WI38 (cell line): ENCODE data around the gene SAAL1.
A peak's percentile ranks its signal among the peaks of the same experiment; 100 is the strongest.
"Not testable (repeated sequence)": the region's sequence is repeated elsewhere in the genome, so short reads cannot be mapped to it uniquely, and the experiment has no call there.

Source experiments
- H3K4me3 ChIP-seq: 2 replicates; pipeline ENCODE4 v1.5.1; 2011; ENCODE audit warnings: low read depth, mild to moderate bottlenecking, control low read depth, low read length
- TF ChIP-seq, protein P1 (sequence below): IDR thresholded peaks from 2 replicates; pipeline ENCODE4 v1.5.1; 2012; ENCODE audit warnings: low read depth, mild to moderate bottlenecking, control low read depth, low read length

SAAL1 gene

GRCh38 chr11:18135308-18135707, 29.4 kb upstream of the SAAL1 start:
- TF ChIP-seq, protein P1, sequence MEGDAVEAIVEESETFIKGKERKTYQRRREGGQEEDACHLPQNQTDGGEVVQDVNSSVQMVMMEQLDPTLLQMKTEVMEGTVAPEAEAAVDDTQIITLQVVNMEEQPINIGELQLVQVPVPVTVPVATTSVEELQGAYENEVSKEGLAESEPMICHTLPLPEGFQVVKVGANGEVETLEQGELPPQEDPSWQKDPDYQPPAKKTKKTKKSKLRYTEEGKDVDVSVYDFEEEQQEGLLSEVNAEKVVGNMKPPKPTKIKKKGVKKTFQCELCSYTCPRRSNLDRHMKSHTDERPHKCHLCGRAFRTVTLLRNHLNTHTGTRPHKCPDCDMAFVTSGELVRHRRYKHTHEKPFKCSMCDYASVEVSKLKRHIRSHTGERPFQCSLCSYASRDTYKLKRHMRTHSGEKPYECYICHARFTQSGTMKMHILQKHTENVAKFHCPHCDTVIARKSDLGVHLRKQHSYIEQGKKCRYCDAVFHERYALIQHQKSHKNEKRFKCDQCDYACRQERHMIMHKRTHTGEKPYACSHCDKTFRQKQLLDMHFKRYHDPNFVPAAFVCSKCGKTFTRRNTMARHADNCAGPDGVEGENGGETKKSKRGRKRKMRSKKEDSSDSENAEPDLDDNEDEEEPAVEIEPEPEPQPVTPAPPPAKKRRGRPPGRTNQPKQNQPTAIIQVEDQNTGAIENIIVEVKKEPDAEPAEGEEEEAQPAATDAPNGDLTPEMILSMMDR: no peak
- no peak overlapping the region for H3K4me3 ChIP-seq

GRCh38 chr11:18132341-18132740, 26.5 kb upstream of the SAAL1 start, which contains the start of gene MRGPRX3:
Gene MRGPRX3 (plus strand): TSS chr11:18132571. CDS start chr11:18137203, 4,632 bp downstream.
- TF ChIP-seq, protein P1: no peak
- H3K4me3 ChIP-seq: no peak within 1 kb of the TSS

DNA sequence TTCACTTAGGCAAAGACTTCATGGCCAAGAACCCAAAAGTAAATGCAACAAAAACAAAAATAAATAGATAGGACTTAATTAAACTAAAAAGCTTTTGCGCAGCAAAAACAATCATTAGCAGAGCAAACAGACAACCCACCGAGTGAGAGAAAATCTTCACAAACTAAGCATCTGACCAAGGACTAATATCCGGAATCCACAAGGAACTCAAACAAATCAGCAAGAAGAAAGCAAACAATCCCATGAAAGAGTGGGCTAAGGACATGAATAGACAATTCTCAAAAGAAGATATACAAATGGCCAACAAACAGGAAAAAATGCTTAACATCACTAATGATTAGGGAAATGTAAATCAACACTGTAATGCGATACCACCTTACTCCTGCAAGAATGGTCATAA, 25.2 kb upstream of the SAAL1 start:
- H3K4me3 ChIP-seq: not testable (repeated sequence)

DNA sequence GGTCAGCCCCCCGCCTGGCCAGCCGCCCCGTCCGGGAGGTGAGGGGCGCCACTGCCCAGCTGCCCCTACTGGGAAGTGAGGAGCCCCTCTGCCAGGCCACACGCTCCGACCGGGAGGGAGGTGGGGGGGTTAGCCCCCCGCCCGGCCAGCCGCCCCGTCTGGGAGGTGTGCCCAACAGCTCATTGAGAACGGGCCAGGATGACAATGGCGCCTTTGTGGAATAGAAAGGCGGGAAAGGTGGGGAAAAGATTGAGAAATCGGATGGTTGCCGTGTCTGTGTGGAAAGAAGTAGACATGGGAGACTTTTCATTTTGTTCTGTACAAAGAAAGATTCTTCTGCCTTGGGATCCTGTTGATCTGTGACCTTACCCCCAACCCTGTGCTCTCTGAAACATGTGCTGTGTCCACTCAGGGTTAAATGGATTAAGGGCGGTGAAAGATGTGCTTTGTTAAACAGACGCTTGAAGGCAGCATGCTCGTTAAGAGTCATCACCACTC, 15.5 kb upstream of the SAAL1 start:
- not testable (repeated sequence) for H3K4me3 ChIP-seq

GRCh38 chr11:18115360-18116127, 9.7 kb upstream of the SAAL1 start:
- no peak overlapping the region for H3K4me3 ChIP-seq

DNA sequence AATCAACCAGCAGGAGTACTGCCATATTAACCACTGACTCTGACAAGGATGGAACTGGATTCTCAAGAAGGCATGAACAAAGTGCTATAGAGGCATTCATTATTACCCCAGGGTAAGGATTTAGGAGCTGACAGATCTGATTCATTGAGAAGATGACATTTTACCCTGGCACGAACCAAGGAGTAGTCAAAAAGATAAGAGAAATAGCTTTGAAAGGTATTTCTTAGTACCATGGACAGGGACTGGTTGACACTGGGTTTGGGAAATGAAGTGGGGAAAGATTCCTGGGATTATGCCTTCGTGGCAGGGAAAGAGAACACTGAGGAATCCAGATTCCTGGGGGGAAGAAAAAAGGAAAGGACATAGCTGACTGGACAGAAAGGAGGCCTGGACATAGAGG, 5.1 kb upstream of the SAAL1 start:
- no peak overlapping the region for H3K4me3 ChIP-seq
- TF ChIP-seq, protein P1: no peak

More at GRCh38 chr11:18115360-18116127, 9.7 kb upstream of the SAAL1 start:
- TF ChIP-seq, protein P1: peak; percentile 81

DNA sequence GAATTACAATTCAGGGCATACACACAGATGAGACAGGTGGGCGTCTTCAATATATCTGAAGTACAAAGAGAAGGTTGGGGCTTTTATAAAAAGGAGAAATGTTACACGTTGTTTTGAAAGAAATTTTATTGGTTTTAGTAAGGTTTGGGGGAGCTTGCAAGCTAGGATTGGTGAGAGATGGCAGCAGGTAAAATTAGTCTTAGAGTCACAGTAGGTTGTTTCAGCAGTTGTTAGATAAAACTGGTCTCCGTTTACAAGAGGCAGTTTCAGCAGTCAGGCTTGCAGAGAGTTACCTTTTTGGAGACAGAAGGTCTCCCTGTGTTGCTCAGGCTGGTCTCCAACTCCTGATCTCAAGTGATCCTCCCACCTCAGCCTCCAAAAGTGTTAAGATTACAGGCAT, 2.4 kb upstream of the SAAL1 start:
- H3K4me3 ChIP-seq: no peak overlapping the region

DNA sequence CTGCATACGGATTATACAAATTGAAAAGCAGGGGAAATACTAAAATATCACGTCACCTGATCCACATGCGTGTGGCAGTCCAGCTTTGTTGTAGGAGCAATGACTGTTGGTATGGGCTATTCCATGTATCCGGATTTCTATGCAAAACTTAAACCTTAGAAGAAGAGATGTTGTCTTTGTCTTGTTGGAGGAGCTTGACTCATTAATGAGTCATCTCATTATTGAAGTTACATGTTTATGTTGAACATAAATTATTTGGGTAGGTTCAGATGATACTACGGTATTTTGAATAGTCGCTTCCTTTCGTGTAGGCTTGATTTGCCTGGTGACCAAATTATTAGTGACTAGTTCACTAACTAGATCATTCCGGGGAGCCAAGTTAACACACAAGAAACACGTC, 806 bp upstream of the SAAL1 start:
- TF ChIP-seq, protein P1: no peak
- no peak overlapping the region for H3K4me3 ChIP-seq

More for the DNA sequence above, 2.4 kb upstream of the SAAL1 start:
- TF ChIP-seq, protein P1: no peak
